Endodermal cell (in vitro differentiated cells): ENCODE results near the gene SERINC1. TPM values are rescaled to one million over a fixed set of nuclear protein-coding genes. Genes with fewer than 3 reads are reported as not detected.

Source experiments
- DNase-seq: peaks from one replicate; pipeline ENCODE4 v3.0.0-alpha.2; 2017
- H3K27ac ChIP-seq: 2 replicates; pipeline ENCODE4 v1.5.1; 2013; ENCODE audit warnings: mild to moderate bottlenecking, low read depth, low read length, moderate library complexity
- H3K27me3 ChIP-seq: 2 replicates; pipeline ENCODE4 v1.6.1; 2013; ENCODE audit warnings: mild to moderate bottlenecking, low read length, moderate library complexity; ENCODE audit not compliant: insufficient read depth, control insufficient read depth, poor library complexity, severe bottlenecking
- H3K36me3 ChIP-seq: 2 replicates; pipeline ENCODE4 v1.7.0; 2013; ENCODE audit warnings: mild to moderate bottlenecking, low read length, moderate library complexity; ENCODE audit not compliant: control insufficient read depth, insufficient read depth
- H3K4me1 ChIP-seq: one replicate; pipeline ENCODE4 v1.7.0; 2013; ENCODE audit warnings: low read length; ENCODE audit not compliant: control insufficient read depth, insufficient read depth
- H3K4me3 ChIP-seq: 2 replicates; pipeline ENCODE4 v1.5.1; 2013; ENCODE audit warnings: mild to moderate bottlenecking, low read length, moderate library complexity
- H3K9ac ChIP-seq: 2 replicates; pipeline ENCODE4 v1.6.1; 2013; ENCODE audit warnings: mild to moderate bottlenecking, low read length, moderate library complexity; ENCODE audit not compliant: poor library complexity, severe bottlenecking; ENCODE audit errors: extremely low read depth
- H3K9me3 ChIP-seq: 2 replicates; pipeline ENCODE4 v1.6.1; 2013; ENCODE audit warnings: mild to moderate bottlenecking, low read length, moderate library complexity; ENCODE audit not compliant: control insufficient read depth
- H3K27ac Mint-ChIP-seq: 2 replicates; pipeline ENCODE4 v1.8.0; 2020; ENCODE audit warnings: mixed read lengths
- H3K27me3 Mint-ChIP-seq: 2 replicates; pipeline ENCODE4 v1.8.0; 2021; ENCODE audit warnings: mild to moderate bottlenecking, mixed read lengths; ENCODE audit not compliant: insufficient read depth
- H3K36me3 Mint-ChIP-seq: 2 replicates; pipeline ENCODE4 v1.8.0; 2020; ENCODE audit warnings: low read depth, mixed read lengths
- H3K4me1 Mint-ChIP-seq: 2 replicates; pipeline ENCODE4 v1.8.0; 2020; ENCODE audit warnings: mixed read lengths
- H3K4me3 Mint-ChIP-seq: 2 replicates; pipeline ENCODE4 v1.8.0; 2020; ENCODE audit warnings: mild to moderate bottlenecking, moderate library complexity, mixed read lengths
- H3K9me3 Mint-ChIP-seq: 2 replicates; pipeline ENCODE4 v1.8.0; 2020; ENCODE audit warnings: mild to moderate bottlenecking, mixed read lengths
- CTCF ChIP-seq: fragments of 200-600 bp; sonication (generic); conservative IDR thresholded peaks from 2 replicates; pipeline ENCODE4 v1.5.0; 2021; ENCODE audit warnings: antibody characterized with exemption, mild to moderate bottlenecking
- WGBS, 2 experiments: methylation state at CpG; one replicate each; pipeline versions ENCODE4 v1.1.5 to v1.1.7; 2013; ENCODE audit warnings: missing lambda C conversion rate in 2 of 2, mixed read lengths in 1 of 2; ENCODE audit not compliant: insufficient coverage in 1 of 2, insufficient read length in 1 of 2; 5-methylcytosine and 5-hydroxymethylcytosine counted together
- total RNA-seq, 2 donors: library from RNA; stranded (reverse); fragmentation: NEBNext Ultra II Directional in 1 of 2; extraction: Animal tissue kit (Norgen Biotek cat#: 25700) in 1 of 2; gene quantifications; 2 replicates in 1 of 2; 3 replicates in 1 of 2; pipeline ENCODE4 v1.2.1, GENCODE V29; 2021

SERINC1 gene
- total RNA-seq, 2 donors from 2014 or later: 77.4 to 79.1 TPM

GRCh38 chr6:122408702-122409458 is 62.7 kb downstream of the SERINC1 start:
- H3K27ac ChIP-seq: no peak overlapping the region
- H3K36me3 ChIP-seq: peaks cover 11% of the 10 kb centered on the region
- peaks cover 16% of the 10 kb centered on the region for H3K36me3 Mint-ChIP-seq
- no peaks in the 10 kb centered on the region for H3K27me3 ChIP-seq
- H3K4me1 ChIP-seq: no peaks in the 10 kb centered on the region
- no peak for DNase-seq
- TF ChIP-seq CTCF: no peak
- no peak overlapping the region for H3K4me3 Mint-ChIP-seq
- H3K4me3 ChIP-seq: no peak overlapping the region
- H3K9me3 ChIP-seq: no peaks in the 10 kb centered on the region
- WGBS, 2 experiments: 89 to 95% methylated on average over 3 to 6 of the region's 6 CpGs
- H3K4me1 Mint-ChIP-seq: peaks cover 5% of the 10 kb centered on the region
- no peak overlapping the region for H3K9ac ChIP-seq
- H3K27ac Mint-ChIP-seq: no peak overlapping the region
- no peaks in the 10 kb centered on the region for H3K27me3 Mint-ChIP-seq
- H3K9me3 Mint-ChIP-seq: no peaks in the 10 kb centered on the region

- no peak overlapping the region for H3K27ac ChIP-seq
- no peak overlapping the region for H3K4me3 Mint-ChIP-seq
- no peak overlapping the region for H3K4me3 ChIP-seq
- peaks cover 10% of the 10 kb centered on the region for H3K36me3 Mint-ChIP-seq
- WGBS, 2 experiments: 90 to 100% methylated on average over 1 of the region's 1 CpG
- H3K4me1 ChIP-seq: no peaks in the 10 kb centered on the region
- H3K9ac ChIP-seq: no peak overlapping the region
- no peak for DNase-seq
- no peaks in the 10 kb centered on the region for H3K27me3 ChIP-seq
- no peaks in the 10 kb centered on the region for H3K9me3 ChIP-seq
- H3K9me3 Mint-ChIP-seq: no peaks in the 10 kb centered on the region
- H3K27me3 Mint-ChIP-seq: no peaks in the 10 kb centered on the region
- no peak for TF ChIP-seq CTCF
- H3K27ac Mint-ChIP-seq: no peak overlapping the region
- H3K4me1 Mint-ChIP-seq: peaks cover 5% of the 10 kb centered on the region
- H3K36me3 ChIP-seq: peaks cover 8% of the 10 kb centered on the region
Measured at GRCh38 chr6:122408240-122408639, 63.4 kb downstream of the SERINC1 start.

- TF ChIP-seq CTCF: no peak
- no peaks in the 10 kb centered on the region for H3K27me3 Mint-ChIP-seq
- WGBS, 2 experiments: 50 to 72% methylated on average over 2 to 4 of the region's 4 CpGs
- Histone ChIP-seq H3K27ac (no peak overlapping the region), H3K4me1 (no peaks in the 10 kb centered on the region), H3K4me3 (no peak overlapping the region), H3K9ac (no peak overlapping the region), H3K9me3 (no peaks in the 10 kb centered on the region), H3K27me3 (no peaks in the 10 kb centered on the region), H3K36me3 (peaks cover 6% of the 10 kb centered on the region)
- no peaks in the 10 kb centered on the region for H3K9me3 Mint-ChIP-seq
- no peak overlapping the region for H3K4me3 Mint-ChIP-seq
- no peak for DNase-seq
- no peak overlapping the region for H3K27ac Mint-ChIP-seq
- peaks cover 7% of the 10 kb centered on the region for H3K36me3 Mint-ChIP-seq
- H3K4me1 Mint-ChIP-seq: peaks cover 5% of the 10 kb centered on the region
Measured at GRCh38 chr6:122407712-122408111, 63.9 kb downstream of the SERINC1 start.
